Dermis blood vessel endothelial cell (primary cell): ENCODE results near the gene KRTAP5-10. TPM values are rescaled to one million over a fixed set of nuclear protein-coding genes. Genes with fewer than 3 reads are reported as not detected.
"Not testable (repeated sequence)": the region's sequence is repeated elsewhere in the genome, so short reads cannot be mapped to it uniquely, and the experiment has no call there.

Source experiments
- DNase-seq: peaks from one replicate; pipeline ENCODE4 v3.0.0; 2010
- total RNA-seq: library from RNA; depleted of rRNA; stranded (reverse); fragments of >200 nt; gene quantifications from 2 replicates; pipeline ENCODE4 v1.2.3, GENCODE V29; 2014

The KRTAP5-10 gene
- total RNA-seq, 1 donor from 2014 or later = not detected

GRCh38 chr11:71613931-71614330 is 48.6 kb downstream of the KRTAP5-10 start:
- not testable (repeated sequence) for DNase-seq

GRCh38 chr11:71614366-71614917 is 49.1 kb downstream of the KRTAP5-10 start:
- DNase-seq = not testable (repeated sequence)

- not testable (repeated sequence) for DNase-seq
Observed at GRCh38 chr11:71615003-71615402, 49.6 kb downstream of the KRTAP5-10 start.

Other genes with a start within 250 kb of the KRTAP5-10 start
- 41.9 and 110 TPM in 2 replicates for gene DHCR7, start 117.2 kb upstream of the KRTAP5-10 start, total RNA-seq
- gene NADSYN1, start 112.4 kb upstream of the KRTAP5-10 start, total RNA-seq = 92.2 and 128 TPM in 2 replicates
- not detected in 2 replicates for gene KRTAP5-7, start 38.3 kb upstream of the KRTAP5-10 start, total RNA-seq
- gene KRTAP5-8, start 27.5 kb upstream of the KRTAP5-10 start, total RNA-seq = not detected in 2 replicates
- gene KRTAP5-9, start 17.1 kb upstream of the KRTAP5-10 start, total RNA-seq = not detected in 2 replicates
- gene KRTAP5-11, start 17.3 kb downstream of the KRTAP5-10 start, total RNA-seq = not detected in 2 replicates